ENCODE results near the gene AK4. TPM values are rescaled to one million over a fixed set of nuclear protein-coding genes. Genes with fewer than 3 reads are reported as not detected.

Gene AK4
- total and polyA plus RNA-seq, 2 of the 8 experiments (the other 6 are each of a cell fraction or from before 2014, with no cell fraction given) = 64.5 to 175 TPM

DNA sequence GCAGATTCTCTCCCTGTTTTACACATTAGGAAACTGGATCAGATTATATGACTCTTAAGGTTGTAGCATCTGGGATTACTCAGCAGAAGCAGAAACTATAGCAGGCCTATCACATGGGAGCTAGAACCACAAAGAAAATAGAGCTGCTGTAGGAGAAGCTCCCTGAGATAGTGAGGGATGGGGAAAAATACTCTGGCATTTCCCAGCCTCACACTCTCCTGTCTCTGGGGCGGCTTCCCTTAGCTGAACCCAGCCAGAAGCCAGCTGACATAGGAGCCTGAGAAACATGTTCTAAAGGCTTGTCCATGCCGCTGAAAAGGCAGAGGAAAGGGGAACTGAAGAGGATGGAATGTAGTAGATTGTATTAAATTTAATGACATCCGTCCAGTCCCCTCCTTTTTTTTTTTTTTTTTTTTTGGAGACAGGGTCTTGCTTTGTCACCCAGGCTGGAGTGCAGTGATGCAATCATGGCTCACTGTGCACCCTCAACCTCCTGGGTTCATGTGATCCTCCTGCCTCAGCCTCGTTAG lies 84.5 kb downstream of the AK4 start:
- Histone ChIP-seq H4K91ac (replicated peaks; ENCODE audit: insufficient read length, low read length) (no peak overlapping the region), H3K79me1 (ENCODE audit: low read depth, low read length) (peaks cover 2% of the 10 kb centered on the region; the same call in 1 of the 2 replicates), H2BK12ac (ENCODE audit: low read depth, low read length) (no peak overlapping the region), H3K9me3 (ENCODE audit: insufficient read depth in 2 of 2, low read depth in 1 of 2, low read length in 1 of 2) (no peaks in the 10 kb centered on the region), H3K4ac (replicated peaks; ENCODE audit: insufficient read length, low read depth, low read length) (no peak overlapping the region), H4K5ac (ENCODE audit: insufficient read length, low read depth, low read length) (no peak overlapping the region), H2AFZ (ENCODE audit: low read length) (no peak overlapping the region), H3K79me2 (ENCODE audit: control insufficient read depth in 1 of 2, insufficient read depth in 2 of 2, low read length in 2 of 2) (no peaks in the 10 kb centered on the region), H3K27me3 (replicated peaks in 1 of 4; ENCODE audit: control insufficient read depth in 3 of 4, extremely low read depth in 1 of 4, insufficient read depth in 3 of 4, low read length in 3 of 4) (no peaks in the 10 kb centered on the region), H3K4me2 (ENCODE audit: insufficient read depth in 1 of 2, low read depth in 2 of 2, low read length in 2 of 2) (no peak overlapping the region), H3K23me2 (ENCODE audit: low read depth, low read length) (no peaks in the 10 kb centered on the region), H3K4me1 (replicated peaks in 1 of 4; ENCODE audit: control insufficient read depth in 3 of 4, insufficient read depth in 4 of 4, low read length in 3 of 4) (no peaks in the 10 kb centered on the region), H3K36me3 (ENCODE audit: control insufficient read depth in 2 of 4, insufficient read depth in 4 of 4, low read length in 3 of 4) (0 out of 8 replicates have a peak, but pooled peaks cover 0 to 3% (median 0%) of the 10 kb centered on the region in 4 experiments), H2BK120ac (replicated peaks; ENCODE audit: low read depth, low read length) (no peak overlapping the region), H3K14ac (ENCODE audit: insufficient read length) (no peak overlapping the region), H3K27ac (ENCODE audit: low read depth, low read length) (no peak overlapping the region), H2BK20ac (ENCODE audit: low read length) (no peak overlapping the region), H4K8ac (ENCODE audit: extremely low read depth, insufficient read depth, low read length) (no peak overlapping the region), H4K20me1 (replicated peaks in 1 of 2; ENCODE audit: control insufficient read depth in 1 of 2, insufficient read depth in 2 of 2, low read length in 2 of 2) (no peaks in the 10 kb centered on the region), H2BK5ac (ENCODE audit: low read depth, low read length) (no peak overlapping the region), H2BK15ac (ENCODE audit: low read length) (no peak overlapping the region), H3K56ac (replicated peaks; ENCODE audit: insufficient read length, low read depth, low read length) (no peak overlapping the region), H3K4me3 (ENCODE audit: extremely low read depth in 1 of 4, insufficient read depth in 2 of 4, low read depth in 3 of 4, low read length in 4 of 4) (no peak overlapping the region), H3K9ac (replicated peaks in 1 of 4; ENCODE audit: extremely low read depth in 1 of 4, low read depth in 3 of 4, low read length in 3 of 4) (no peak overlapping the region), H3K23ac (ENCODE audit: insufficient read length) (no peak overlapping the region), H3K18ac (ENCODE audit: extremely low read depth, low read length) (no peak overlapping the region), H2AK5ac (ENCODE audit: low read depth, low read length) (no peak overlapping the region)
- FAIRE-seq (no peak), DNase-seq (ENCODE audit: low read depth in 1 of 2, low spot score in 2 of 2) (no peak)
- ChIA-PET POLR2A (ENCODE audit: partially characterized antibody) (interaction anchor here (0.6 kb wide), 1 partner anchor 30 kb away, joined by 3 read pairs; no protein-coding TSS in a partner anchor), CTCF (ENCODE audit: partially characterized antibody) (interaction anchor here (0.6 to 7.0 kb wide), 6 partner anchors 10 to 455 kb away, joined by 3 to 69 read pairs (median 5); no protein-coding TSS in a partner anchor)
- 97% methylated on average over 3 of the region's 4 CpGs; no CpG with 5 or more reads in 1 of the 2 experiments for WGBS, 2 experiments (ENCODE audit: extremely low coverage in 1 of 2, insufficient coverage in 1 of 2, insufficient read length in 1 of 2, insufficient replicate concordance in 2 of 2, low coverage in 1 of 2, low lambda C conversion rate in 2 of 2, missing lambda C conversion rate in 1 of 2)
- no peak for TF ChIP-seq CBX8 (IDR thresholded peaks at IDR 0.05; ENCODE audit: borderline replicate concordance, low read depth, low read length)
- no peak for TF ChIP-seq JUN (IDR thresholded peaks at IDR 0.05; ENCODE audit: low read depth, low read length)
- TF ChIP-seq POU5F1 (IDR thresholded peaks at IDR 0.05; ENCODE audit: low read depth, low read length) = no peak
- no peak for TF ChIP-seq RXRA (IDR thresholded peaks at IDR 0.05; ENCODE audit: insufficient read depth, low read depth, low read length)
- no peak for TF ChIP-seq SIRT6 (IDR thresholded peaks at IDR 0.05; ENCODE audit: low read length)
- no peak for TF ChIP-seq ATF2 (IDR thresholded peaks at IDR 0.05; ENCODE audit: low read length)
- no peak for TF ChIP-seq TCF12 (IDR thresholded peaks at IDR 0.05; ENCODE audit: low read depth, low read length)
- no peak for TF ChIP-seq CHD2 (IDR thresholded peaks at IDR 0.05; ENCODE audit: low read length)
- no peak for TF ChIP-seq CBX5 (IDR thresholded peaks at IDR 0.05; ENCODE audit: low read depth, low read length)
- TF ChIP-seq TBP (IDR thresholded peaks at IDR 0.05; ENCODE audit: low read depth, low read length) = no peak
- no peak for TF ChIP-seq RAD21 (IDR thresholded peaks at IDR 0.05 in 1 of 2, conservative IDR thresholded peaks at IDR 0.05 in 1 of 2; ENCODE audit: low read depth in 2 of 2, low read length in 2 of 2)
- no peak for TF ChIP-seq GTF2F1 (IDR thresholded peaks at IDR 0.05; ENCODE audit: borderline replicate concordance, low read depth, low read length)

Data from H1 (cell line).